CD4-positive, alpha-beta T cell (primary cell): ENCODE results near the gene FILIP1. TPM values are rescaled to one million over a fixed set of nuclear protein-coding genes. Genes with fewer than 3 reads are reported as not detected.

Experiments used
- ATAC-seq: fragments of 200-7000 bp; cut with Tn5 transposase; one replicate; pipeline ENCODE4 v1.10.0; 2022; ENCODE audit warnings: mild to moderate bottlenecking; ENCODE audit not compliant: poor library complexity
- CTCF ChIA-PET: fragments of 350-600 bp; sonication (Branson Sonifier 250); formaldehyde crosslinking; loops from one replicate; lab custom pipeline; 2021; ENCODE audit warnings: antibody characterized with exemption, inconsistent platforms; lab: Charles Lee
- POLR2A ChIA-PET: fragments of 350-600 bp; sonication (Branson Sonifier 250); formaldehyde crosslinking; loops from one replicate; lab custom pipeline; 2021; ENCODE audit warnings: antibody characterized with exemption, inconsistent platforms; lab: Charles Lee
- DNase-seq, 14 experiments: peaks; one replicate each; pipeline ENCODE4 v3.0.0-alpha.2; 2013 to 2020; ENCODE audit warnings: mixed read lengths in 2 of 14
- H3K27ac ChIP-seq, 2 donors: one replicate each; pipeline versions ENCODE4 v1.5.1 to v1.7.0; 2013; ENCODE audit warnings: low read length in 2 of 2, low read depth in 1 of 2, mild to moderate bottlenecking in 1 of 2
- H3K27me3 ChIP-seq, 2 experiments: 1 replicate in 1 of 2; 2 replicates in 1 of 2; pipeline versions ENCODE4 v1.6.1 to v1.7.0; 2013; ENCODE audit warnings: low read length in 2 of 2, control low read depth in 1 of 2, mild to moderate bottlenecking in 1 of 2, moderate library complexity in 1 of 2; ENCODE audit not compliant: insufficient read depth in 2 of 2, control insufficient read depth in 1 of 2
- H3K36me3 ChIP-seq: one replicate; pipeline ENCODE4 v1.6.1; 2013; ENCODE audit warnings: low read length, control low read depth; ENCODE audit not compliant: insufficient read depth
- H3K4me1 ChIP-seq: one replicate; pipeline ENCODE4 v1.6.1; 2013; ENCODE audit warnings: low read length, control low read depth; ENCODE audit not compliant: insufficient read depth
- H3K4me3 ChIP-seq: one replicate; pipeline ENCODE4 v1.5.1; 2013; ENCODE audit warnings: mild to moderate bottlenecking, low read length, moderate library complexity
- H3K9me3 ChIP-seq, 2 experiments: 1 replicate in 1 of 2; 2 replicates in 1 of 2; pipeline versions ENCODE4 v1.6.1 to v1.7.0; 2013; ENCODE audit warnings: low read length in 2 of 2, mild to moderate bottlenecking in 2 of 2, control low read depth in 1 of 2, moderate library complexity in 1 of 2; ENCODE audit not compliant: control insufficient read depth in 1 of 2, insufficient read depth in 1 of 2
- H3K27ac Mint-ChIP-seq: one replicate; pipeline ENCODE4 v1.8.0; 2020; ENCODE audit warnings: mixed read lengths
- H3K27me3 Mint-ChIP-seq: one replicate; pipeline ENCODE4 v1.8.0; 2021; ENCODE audit warnings: mixed read lengths
- H3K36me3 Mint-ChIP-seq: one replicate; pipeline ENCODE4 v1.8.0; 2021; ENCODE audit warnings: low read depth, mixed read lengths
- H3K4me1 Mint-ChIP-seq: one replicate; pipeline ENCODE4 v1.8.0; 2021; ENCODE audit warnings: low read depth, mixed read lengths
- H3K4me3 Mint-ChIP-seq: one replicate; pipeline ENCODE4 v1.8.0; 2020; ENCODE audit warnings: mild to moderate bottlenecking, mixed read lengths
- H3K9me3 Mint-ChIP-seq: one replicate; pipeline ENCODE4 v1.8.0; 2020; ENCODE audit warnings: mixed read lengths
- CTCF ChIP-seq: fragments of 200-600 bp; IDR thresholded peaks from one replicate; pipeline ENCODE4 v1.8.0; 2022; ENCODE audit warnings: antibody characterized with exemption, mild to moderate bottlenecking
- intact Hi-C, 2 experiments: fragments of 100-400 bp; cut with DNase I in 1 of 2; cut with micrococcal nuclease in 1 of 2; formaldehyde crosslinking; loops; one replicate each; pipeline versions ENCODE4 v1.15.1 to v1.9.0; 2023 to 2025; cut with DNase I, micrococcal nuclease
- total RNA-seq, 174 experiments: library from RNA in 2 of 174; stranded (reverse) in 2 of 174; gene quantifications; one replicate each; pipeline ENCODE4 v1.2.3 and lab custom pipeline; 2021 to 2026

FILIP1 gene
- total RNA-seq, 2 experiments from 2014 or later, result 0.06 TPM; not detected in 1

- ChIA-PET POLR2A (no interaction called here), CTCF (no interaction called here)
- no peak for DNase-seq
- no peaks in the 10 kb centered on the region for H3K36me3 Mint-ChIP-seq
- H3K4me3 Mint-ChIP-seq, result no peak overlapping the region
- peaks cover 29% of the 10 kb centered on the region for H3K27me3 Mint-ChIP-seq
- H3K9me3 ChIP-seq, result no peaks in the 10 kb centered on the region
- H3K27ac ChIP-seq, result no peak overlapping the region
- intact Hi-C loops, result no loop called here
- no peak for ATAC-seq
- no peak overlapping the region for H3K4me3 ChIP-seq
- no peaks in the 10 kb centered on the region for H3K4me1 Mint-ChIP-seq
- no peaks in the 10 kb centered on the region for H3K4me1 ChIP-seq
- no peak for TF ChIP-seq CTCF
- no peaks in the 10 kb centered on the region for H3K36me3 ChIP-seq
- peaks cover 4 to 6% of the 10 kb centered on the region in 2 experiments for H3K27me3 ChIP-seq
- no peaks in the 10 kb centered on the region for H3K9me3 Mint-ChIP-seq
- H3K27ac Mint-ChIP-seq, result no peak overlapping the region
Measured at GRCh38 chr6:75481936-75482593, 11.5 kb downstream of the FILIP1 start.

GRCh38 chr6:75481394-75481793 is 12.2 kb downstream of the FILIP1 start:
- H3K36me3 Mint-ChIP-seq, result no peaks in the 10 kb centered on the region
- H3K4me1 Mint-ChIP-seq, result no peaks in the 10 kb centered on the region
- no peak overlapping the region for H3K4me3 Mint-ChIP-seq
- ChIA-PET POLR2A (no interaction called here), CTCF (no interaction called here)
- no peak overlapping the region for H3K27ac Mint-ChIP-seq
- no peak for TF ChIP-seq CTCF
- Histone ChIP-seq H3K4me3 (no peak overlapping the region), H3K27ac (no peak overlapping the region), H3K36me3 (no peaks in the 10 kb centered on the region), H3K4me1 (no peaks in the 10 kb centered on the region), H3K9me3 (no peaks in the 10 kb centered on the region), H3K27me3 (peaks cover 4 to 6% of the 10 kb centered on the region in 2 experiments)
- no peaks in the 10 kb centered on the region for H3K9me3 Mint-ChIP-seq
- DNase-seq, result no peak
- intact Hi-C loops, result no loop called here
- no peak for ATAC-seq
- peaks cover 30% of the 10 kb centered on the region for H3K27me3 Mint-ChIP-seq

GRCh38 chr6:75480425-75480824 is 13.2 kb downstream of the FILIP1 start:
- no peaks in the 10 kb centered on the region for H3K9me3 ChIP-seq
- peaks cover 4 to 6% of the 10 kb centered on the region in 2 experiments for H3K27me3 ChIP-seq
- no peak overlapping the region for H3K4me3 ChIP-seq
- peaks cover 23% of the 10 kb centered on the region for H3K27me3 Mint-ChIP-seq
- H3K4me1 ChIP-seq, result no peaks in the 10 kb centered on the region
- no peak overlapping the region for H3K27ac ChIP-seq
- no peak overlapping the region for H3K4me3 Mint-ChIP-seq
- no peak for TF ChIP-seq CTCF
- intact Hi-C loops, result no loop called here
- DNase-seq, result no peak
- ChIA-PET POLR2A (no interaction called here), CTCF (no interaction called here)
- no peaks in the 10 kb centered on the region for H3K4me1 Mint-ChIP-seq
- no peak overlapping the region for H3K27ac Mint-ChIP-seq
- H3K9me3 Mint-ChIP-seq, result no peaks in the 10 kb centered on the region
- no peaks in the 10 kb centered on the region for H3K36me3 ChIP-seq
- no peak for ATAC-seq
- H3K36me3 Mint-ChIP-seq, result no peaks in the 10 kb centered on the region
